Stimulated activated CD8-positive, alpha-beta memory T cell treated with anti-CD3 and anti-CD28 coated beads, Interleukin-4, amount 100 ng/mL, for 1 hour (primary cell): ENCODE measurements around the gene TRAF3.

Source experiments
- DNase-seq, 2 donors: peaks; one replicate each; pipeline ENCODE4 v3.0.0-alpha.2; 2020; ENCODE audit warnings: low read depth in 2 of 2, low spot score in 1 of 2

The TRAF3 gene

DNA sequence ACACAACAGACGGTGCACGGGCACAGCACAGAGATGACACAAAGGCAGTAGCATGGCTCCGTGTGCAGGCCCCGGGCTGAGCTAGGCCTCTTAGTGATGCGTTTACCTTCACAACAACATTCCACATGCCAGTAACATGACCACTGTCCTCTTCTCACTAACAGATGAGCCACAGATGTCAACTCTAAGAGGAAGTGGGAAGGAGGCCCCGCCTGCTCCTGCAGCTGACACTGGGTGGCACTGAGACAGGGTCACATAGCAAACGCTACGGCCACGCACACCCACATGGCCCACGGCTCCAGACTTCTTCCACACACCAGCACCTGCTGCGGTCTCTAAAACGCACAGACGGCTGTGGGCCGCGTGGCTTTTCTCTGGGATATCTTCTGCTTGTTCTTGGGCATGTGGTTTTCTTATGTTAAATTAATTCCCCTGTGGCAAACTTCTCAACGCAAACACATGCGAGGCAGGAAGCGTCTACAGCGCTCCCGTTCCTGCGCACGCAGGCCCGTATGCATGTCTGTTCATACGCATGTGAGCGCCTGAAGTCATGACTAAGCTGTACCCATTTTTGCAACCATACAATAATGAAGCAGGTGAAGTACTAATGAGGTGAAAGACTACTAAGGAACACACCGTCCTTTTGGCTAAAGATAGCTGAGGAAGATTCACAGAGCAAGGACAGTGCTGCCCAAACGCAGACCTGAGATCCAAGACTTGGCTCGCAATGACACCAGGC is 172.0 kb downstream of the TRAF3 start:
- no peak for DNase-seq

DNA sequence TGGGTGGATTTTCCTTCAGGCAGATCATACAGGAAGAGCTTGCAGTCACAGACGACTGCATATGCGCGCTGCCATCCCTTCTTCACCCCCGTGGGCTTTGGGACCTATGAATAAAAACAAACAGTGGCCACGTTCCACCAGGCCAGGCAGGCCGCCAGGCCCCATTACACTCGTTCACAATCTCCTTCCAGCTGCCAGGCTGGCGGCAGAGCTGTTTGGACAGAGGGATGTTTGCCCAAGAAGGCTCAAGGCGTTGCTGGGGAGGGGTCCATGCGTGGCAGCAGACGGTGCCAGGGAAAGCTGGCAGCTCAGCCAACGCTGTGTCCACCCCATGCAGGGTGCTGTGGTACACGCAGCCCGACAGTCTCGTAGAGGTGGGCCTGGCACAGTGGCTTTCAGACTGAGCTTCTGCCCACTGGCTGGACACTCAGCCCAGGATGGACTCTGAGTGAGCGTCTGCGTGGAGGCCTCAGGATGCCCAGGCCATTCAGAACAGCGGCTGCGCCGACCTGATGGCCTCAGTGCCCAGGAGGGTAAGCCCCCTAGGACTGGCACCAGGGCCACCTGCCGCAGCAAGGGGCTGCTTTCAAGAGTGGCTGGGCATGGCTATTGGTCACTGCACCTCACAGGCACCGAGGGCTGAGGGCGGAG is 172.7 kb downstream of the TRAF3 start:
- no peak for DNase-seq

DNA sequence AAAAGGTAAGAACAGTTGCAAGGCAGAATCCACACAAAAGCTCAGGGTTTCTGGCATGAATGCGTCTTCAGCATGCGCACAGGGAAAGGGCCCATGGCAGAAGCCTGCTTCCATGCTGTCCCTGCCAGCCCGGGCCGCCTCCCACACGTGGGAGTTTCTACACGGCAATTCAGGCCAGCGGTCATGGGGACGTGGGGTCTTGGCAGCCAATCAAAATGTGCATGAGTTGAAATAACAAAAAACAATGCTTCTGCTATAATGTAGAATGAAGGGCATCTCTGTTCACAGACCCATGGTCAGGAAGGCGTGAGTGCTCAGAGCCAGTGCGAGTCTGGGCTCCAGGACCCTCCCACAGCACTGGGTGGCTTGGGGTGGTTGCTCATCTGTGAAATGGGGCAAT is 173.8 kb downstream of the TRAF3 start:
- DNase-seq: no peak

DNA sequence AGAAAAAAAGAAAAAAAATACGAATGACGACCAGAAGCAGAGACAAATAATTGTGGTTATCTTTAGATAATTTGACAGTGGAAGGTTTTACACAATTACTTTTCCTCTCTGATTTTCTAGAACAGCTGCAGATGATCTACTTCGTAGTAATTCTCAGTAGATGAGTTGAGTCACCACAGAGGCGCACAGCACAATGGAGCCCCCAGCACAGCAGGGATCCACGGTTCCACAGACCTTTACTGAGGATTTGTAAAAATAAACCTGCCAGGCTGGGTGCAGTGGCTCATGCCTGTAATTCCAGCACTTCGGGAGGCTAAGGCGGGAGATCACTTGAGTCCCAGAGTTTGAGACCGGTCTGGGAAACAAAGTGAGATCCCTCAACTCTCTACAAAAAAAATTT is 174.6 kb downstream of the TRAF3 start:
- DNase-seq: no peak

DNA sequence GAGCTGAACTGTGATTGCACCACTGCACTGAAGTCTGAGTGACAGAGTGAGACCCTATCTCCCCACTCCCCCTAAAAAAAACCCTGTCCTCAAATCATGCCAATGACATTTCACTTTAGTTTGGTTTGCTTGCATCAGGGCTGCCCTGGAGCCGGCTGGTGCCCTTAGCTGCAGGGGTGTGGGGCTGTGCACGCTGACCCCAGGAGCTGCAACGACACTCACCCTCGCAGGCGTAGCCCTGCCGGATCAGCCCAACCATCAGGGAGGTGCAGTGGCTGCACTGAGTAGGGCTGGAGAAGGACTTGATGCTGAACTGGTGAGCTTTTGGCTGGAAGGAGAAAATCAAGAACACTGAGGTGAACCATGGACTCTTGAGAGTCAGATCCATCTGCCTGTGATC is 175.0 kb downstream of the TRAF3 start:
- no peak for DNase-seq

DNA sequence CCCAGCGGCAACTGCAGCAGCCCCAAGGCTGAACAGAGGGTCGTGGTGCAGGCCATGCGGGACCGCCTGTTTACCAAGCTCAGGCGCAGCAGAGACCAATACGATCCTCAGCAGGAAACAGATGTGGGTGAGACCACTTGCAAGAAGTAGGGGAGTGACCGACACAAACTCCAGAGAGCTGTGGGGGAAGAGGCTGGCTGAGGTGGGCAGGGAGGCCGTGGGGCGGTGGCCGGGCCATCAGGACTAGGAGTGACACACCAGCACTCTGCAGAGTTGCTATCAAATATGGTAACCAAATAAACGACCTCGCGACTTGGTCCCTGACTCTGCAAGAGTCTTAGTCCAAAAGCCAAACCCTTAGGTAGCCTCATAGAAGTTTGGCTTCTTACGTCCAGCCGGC is 175.9 kb downstream of the TRAF3 start:
- no peak for DNase-seq

DNA sequence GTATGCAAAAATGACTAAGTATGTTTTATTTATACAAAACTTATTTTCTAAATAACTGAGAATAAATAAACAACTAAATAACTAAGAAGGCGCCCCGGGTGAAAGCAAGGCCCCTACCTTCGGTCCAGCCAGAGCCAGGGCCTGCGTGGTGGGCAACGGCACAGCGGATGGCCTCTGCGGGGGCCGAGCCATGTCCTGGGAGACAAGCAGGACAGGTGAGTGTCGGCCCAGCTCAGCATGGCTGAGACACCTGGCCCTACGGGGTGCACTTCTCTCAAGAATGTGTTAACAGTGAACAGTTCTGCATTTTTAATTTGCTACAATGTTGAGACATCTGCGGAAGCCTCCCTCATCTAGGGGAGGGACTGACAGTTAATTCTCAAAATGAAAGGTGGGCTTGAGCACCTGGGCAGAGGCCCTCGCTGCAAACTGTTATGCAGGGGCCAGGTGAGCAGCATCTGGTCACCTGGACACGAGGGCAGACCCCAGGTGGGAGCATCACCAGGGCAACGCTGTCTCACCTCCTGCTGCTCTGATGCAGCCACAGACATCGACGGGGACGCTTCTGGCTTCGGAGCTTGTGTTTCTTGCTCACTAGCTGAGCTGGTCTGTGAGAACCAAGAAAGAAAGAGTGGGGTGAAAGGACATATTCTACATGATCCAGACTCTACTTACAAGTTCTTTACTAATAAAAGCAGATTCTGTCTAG is 177.0 kb downstream of the TRAF3 start:
- DNase-seq: no peak

DNA sequence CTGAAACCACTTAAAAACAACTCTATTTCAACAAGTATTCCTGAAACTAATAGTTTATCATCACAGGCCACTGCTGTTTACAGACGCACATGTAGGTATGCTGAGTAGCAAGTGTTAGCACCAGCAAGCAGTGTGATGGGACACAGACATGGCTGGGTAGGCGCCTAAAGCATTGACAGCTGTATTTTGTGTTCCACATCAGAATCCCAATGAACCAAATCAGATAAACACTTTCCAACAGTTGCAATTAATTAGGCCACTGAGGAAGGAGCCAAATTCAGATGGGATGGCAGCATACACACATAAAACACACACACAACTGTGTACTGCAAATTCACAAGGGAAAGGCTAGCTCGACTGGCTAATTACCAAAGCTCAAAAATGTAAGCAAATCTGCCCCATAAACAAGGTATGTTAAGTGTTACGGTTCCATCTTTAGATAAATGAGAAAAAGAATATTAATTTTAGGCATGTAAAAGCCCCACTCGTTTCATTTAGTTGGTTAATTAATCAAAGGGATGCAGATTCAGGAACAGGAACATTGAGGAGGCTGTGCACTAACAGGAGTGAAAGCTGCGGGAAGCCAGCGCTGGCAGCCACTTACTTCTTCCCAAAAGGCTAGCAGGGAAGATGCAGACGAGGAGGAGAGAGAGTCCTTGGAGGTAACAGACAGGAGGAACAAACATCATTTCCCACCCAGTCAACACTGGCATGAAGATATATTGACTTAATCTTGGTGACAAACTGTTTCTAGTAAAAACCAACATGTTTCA is 178.6 kb downstream of the TRAF3 start:
- DNase-seq: no peak

DNA sequence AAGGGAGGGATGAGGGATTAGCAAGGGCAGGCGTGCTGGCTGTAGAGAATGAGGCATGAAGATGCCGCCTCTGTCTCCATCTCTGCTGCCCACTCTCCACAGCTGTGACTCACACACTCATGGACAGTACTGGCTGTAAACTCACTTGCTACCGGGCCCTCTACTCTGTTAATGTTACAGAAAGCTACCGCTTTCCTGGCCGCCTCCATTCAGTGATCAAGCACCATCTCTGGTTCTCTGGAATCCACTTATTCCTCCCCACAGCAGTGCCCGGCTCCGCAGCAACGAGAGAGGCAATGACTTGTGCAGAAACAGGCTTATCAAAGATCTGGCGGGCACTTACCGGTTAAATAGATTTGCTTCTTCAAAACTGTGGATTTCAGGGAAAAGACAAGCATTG is 180.0 kb downstream of the TRAF3 start:
- no peak for DNase-seq

DNA sequence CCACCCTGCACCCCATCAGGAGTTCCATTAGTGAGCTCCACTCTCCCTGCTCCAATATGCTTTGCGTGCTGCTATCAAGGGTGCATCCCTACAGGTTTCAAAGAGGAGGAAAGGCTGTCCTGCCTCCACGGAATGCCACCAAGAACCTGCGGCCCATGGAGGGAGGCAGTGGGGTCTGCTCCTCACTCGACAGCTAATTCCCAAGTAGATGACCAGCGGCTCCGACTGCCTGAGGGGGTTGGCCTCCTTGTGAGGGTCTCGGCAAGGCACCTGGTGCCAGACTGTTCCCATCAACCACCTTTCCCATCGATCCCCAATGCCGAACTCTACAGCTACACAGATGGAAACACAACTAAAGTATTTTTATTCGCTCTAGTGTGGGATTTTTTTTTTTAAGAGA is 181.2 kb downstream of the TRAF3 start:
- no peak for DNase-seq
